BLaER1 treated with 17β-estradiol and CSF1 and Interleukin-3, amounts not matched to agents 10 nM and 100 nM (cell line): ENCODE data around the gene ATP11C.
"Not testable (repeated sequence)": the region's sequence is repeated elsewhere in the genome, so short reads cannot be mapped to it uniquely, and the experiment has no call there.

Experiments
- H3K27ac ChIP-seq, 11 experiments: shearing (Covaris generic); formaldehyde crosslinking; 2 replicates each; pipeline ENCODE4 v1.8.1; 2022
- H3K27me3 ChIP-seq, 11 experiments: shearing (Covaris generic); formaldehyde crosslinking; 2 replicates each; pipeline ENCODE4 v1.8.1; 2022
- H3K36me3 ChIP-seq, 11 experiments: shearing (Covaris generic); formaldehyde crosslinking; 2 replicates each; pipeline ENCODE4 v1.8.1; 2022
- H3K4me1 ChIP-seq, 10 experiments: shearing (Covaris generic); formaldehyde crosslinking; 2 replicates each; pipeline ENCODE4 v1.8.1; 2022
- H3K4me2 ChIP-seq, 11 experiments: shearing (Covaris generic); formaldehyde crosslinking; 2 replicates each; pipeline ENCODE4 v1.8.1; 2022
- H3K4me3 ChIP-seq, 10 experiments: shearing (Covaris generic); formaldehyde crosslinking; 2 replicates each; pipeline ENCODE4 v1.8.1; 2022
- H3K9ac ChIP-seq, 11 experiments: shearing (Covaris generic); formaldehyde crosslinking; 2 replicates each; pipeline ENCODE4 v1.8.1; 2022
- H3K9me3 ChIP-seq, 11 experiments: shearing (Covaris generic); formaldehyde crosslinking; replicated peaks in 1 of 11; 2 replicates each; pipeline ENCODE4 v1.8.1; 2022
- H4K20me1 ChIP-seq, 11 experiments: shearing (Covaris generic); formaldehyde crosslinking; 2 replicates each; pipeline ENCODE4 v1.8.1; 2022
- Cebpa-rat ChIP-seq, 11 experiments: shearing (Covaris generic); IDR thresholded peaks; 2 replicates each; pipeline ENCODE4 v1.8.1; 2022

Gene ATP11C

DNA sequence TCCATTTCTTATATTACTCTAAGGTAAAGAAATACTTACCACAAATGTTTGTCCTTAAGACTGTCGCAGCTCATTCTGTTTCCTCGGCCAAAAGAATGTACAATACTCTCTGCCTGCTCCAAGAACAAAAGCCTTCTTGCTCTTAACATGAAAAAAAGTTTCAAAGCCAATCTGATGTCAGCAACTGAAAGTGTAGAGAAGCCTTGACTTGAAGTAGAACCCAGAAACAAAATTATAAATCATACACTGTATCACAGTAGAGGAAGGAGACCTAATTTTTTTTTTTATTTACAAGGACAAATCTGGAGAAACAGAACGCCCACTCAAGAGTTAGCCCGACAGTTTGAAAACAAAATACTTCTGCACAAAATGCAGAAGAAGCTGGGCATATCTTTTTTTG is 224.8 kb downstream of the ATP11C start, which contains the start of gene MCF2:
Gene MCF2, minus strand, starts transcription at position 101 of the 400 bp plus-strand sequence. CDS start 56,423 bp downstream, outside the sequence.
- H3K4me1 ChIP-seq, result no peaks in the 10 kb centered on the region
- no peak within 1 kb of the TSS for H3K4me2 ChIP-seq
- H4K20me1 ChIP-seq, result no peaks in the 10 kb centered on the region
- H3K9ac ChIP-seq, result no peak within 1 kb of the TSS
- TF ChIP-seq Cebpa-rat (IDR thresholded peaks at IDR 0.05), result no peak
- H3K9me3 ChIP-seq, result peaks cover 7 to 18% (median 14%) of the 10 kb centered on the region in 11 experiments; a peak in 14 of 22 replicates
- H3K27me3 ChIP-seq, result peaks cover 52 to 86% (median 76%) of the 10 kb centered on the region in 11 experiments
- H3K36me3 ChIP-seq, result no peaks in the 10 kb centered on the region
- H3K27ac ChIP-seq, result no peak within 1 kb of the TSS
- no peak within 1 kb of the TSS for H3K4me3 ChIP-seq

DNA sequence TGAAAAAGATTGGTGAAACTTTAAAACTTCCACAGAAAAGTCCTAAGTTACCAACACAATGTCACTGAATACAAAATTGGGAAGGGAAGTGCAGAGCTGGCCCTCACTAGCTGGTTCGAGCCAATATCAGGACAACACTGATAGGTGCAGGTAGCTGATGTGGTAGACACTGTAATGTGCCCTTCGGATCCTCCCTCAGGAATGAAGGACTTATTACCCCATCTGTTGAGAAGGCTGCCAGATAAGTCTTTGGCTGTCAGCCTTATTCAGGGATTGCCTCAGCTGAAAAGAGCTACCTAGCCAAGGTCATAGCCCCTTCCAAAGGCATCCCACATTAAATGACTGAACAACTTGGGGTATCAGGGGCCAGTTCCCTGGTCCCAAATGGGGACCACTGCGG is 230.2 kb downstream of the ATP11C start:
- H3K9ac ChIP-seq, result no peak overlapping the region
- no peak overlapping the region for H3K4me2 ChIP-seq
- TF ChIP-seq Cebpa-rat (IDR thresholded peaks at IDR 0.05), result no peak
- peaks cover 7 to 18% (median 14%) of the 10 kb centered on the region in 11 experiments; a peak in 14 of 22 replicates for H3K9me3 ChIP-seq
- H3K4me1 ChIP-seq, result peaks cover 0 to 13% (median 11%) of the 10 kb centered on the region in 10 experiments; a peak in 17 of 20 replicates
- no peaks in the 10 kb centered on the region for H3K36me3 ChIP-seq
- H3K27me3 ChIP-seq, result peaks cover 84 to 100% (median 98%) of the 10 kb centered on the region in 11 experiments
- no peak overlapping the region for H3K4me3 ChIP-seq
- no peaks in the 10 kb centered on the region; a peak in 1 of 22 replicates for H4K20me1 ChIP-seq
- no peak overlapping the region for H3K27ac ChIP-seq

DNA sequence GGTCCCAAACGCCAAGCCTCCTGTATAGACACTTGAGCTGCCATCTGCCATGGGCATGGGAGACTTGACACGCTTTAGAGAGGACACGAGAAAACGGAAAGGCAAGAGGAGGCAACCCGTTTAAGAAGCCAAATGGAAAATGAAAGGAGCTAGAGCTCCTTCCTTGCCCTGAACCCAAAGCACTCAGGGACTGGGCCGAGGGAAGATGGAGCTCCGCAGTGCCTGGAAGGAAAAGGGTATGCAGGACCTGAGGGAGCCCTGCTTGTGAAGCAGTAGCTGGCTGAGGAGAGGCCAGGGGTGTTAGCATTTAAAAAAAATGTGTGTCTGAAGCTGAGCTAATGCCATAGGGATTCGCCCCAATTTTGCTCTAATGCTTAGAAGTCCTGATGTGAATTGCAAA is 239.9 kb downstream of the ATP11C start:
- Histone ChIP-seq H4K20me1 (no peaks in the 10 kb centered on the region; a peak in 2 of 22 replicates), H3K4me1 (no peaks in the 10 kb centered on the region), H3K36me3 (no peaks in the 10 kb centered on the region), H3K4me3 (no peak overlapping the region), H3K27me3 (peaks cover 67 to 93% (median 85%) of the 10 kb centered on the region in 11 experiments), H3K9ac (no peak overlapping the region), H3K4me2 (no peak overlapping the region), H3K9me3 (peaks cover 8 to 17% (median 11%) of the 10 kb centered on the region in 11 experiments; a peak in 17 of 22 replicates), H3K27ac (no peak overlapping the region)
- no peak for TF ChIP-seq Cebpa-rat (IDR thresholded peaks at IDR 0.05)

DNA sequence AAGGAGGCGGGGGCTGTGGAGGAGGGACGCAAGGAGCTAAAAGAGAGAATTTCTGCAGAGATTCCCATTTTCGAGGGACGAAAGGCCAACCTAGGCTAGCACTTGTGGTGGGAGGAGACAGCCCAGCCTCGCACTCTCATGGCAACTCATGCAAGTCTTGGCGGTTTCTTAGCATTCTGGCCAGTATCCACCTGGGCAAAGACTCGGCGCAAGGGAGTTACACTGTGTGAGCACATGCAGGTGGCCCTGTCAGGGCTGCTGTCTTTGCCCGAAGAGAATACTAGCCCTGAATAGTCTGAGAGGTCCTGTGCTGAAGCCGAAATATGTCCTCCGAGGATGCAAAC is 240.4 kb downstream of the ATP11C start:
- no peak overlapping the region for H3K4me3 ChIP-seq
- no peak overlapping the region for H3K27ac ChIP-seq
- peaks cover 67 to 93% (median 85%) of the 10 kb centered on the region in 11 experiments for H3K27me3 ChIP-seq

DNA sequence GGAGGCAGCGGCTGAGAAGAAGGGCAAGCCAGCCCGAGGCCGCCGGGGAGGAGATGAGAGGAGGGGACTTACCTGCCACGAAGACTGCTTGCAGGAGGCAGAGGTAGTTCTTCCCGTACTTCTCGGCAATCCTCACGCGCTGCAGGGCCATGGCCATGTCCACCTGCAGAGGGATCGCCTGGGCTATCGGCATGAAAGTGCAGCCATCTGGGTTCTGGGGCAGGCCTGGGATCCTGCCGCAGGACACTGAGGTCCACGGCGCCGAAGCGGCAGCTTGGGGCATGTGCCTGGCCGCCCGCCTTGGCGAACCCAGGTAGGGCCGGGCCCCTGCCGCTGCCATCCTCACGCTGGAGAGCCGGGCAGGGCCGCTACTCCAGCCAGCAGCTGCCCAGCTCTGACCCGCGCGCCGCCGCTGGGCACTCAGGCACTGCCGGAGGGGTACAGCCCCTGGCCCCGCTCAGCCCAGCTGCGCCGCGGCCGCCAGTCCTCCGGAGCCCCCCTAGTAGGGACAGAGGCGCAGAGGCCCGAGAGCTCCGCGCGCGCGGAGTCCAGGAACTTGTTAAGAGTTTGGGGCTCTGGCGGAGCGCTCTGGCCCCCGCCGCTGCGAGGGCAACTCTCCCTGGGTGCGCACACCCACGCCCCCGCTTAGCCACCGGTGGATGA is 240.9 kb downstream of the ATP11C start:
- peaks cover 68 to 93% (median 85%) of the 10 kb centered on the region in 11 experiments for H3K27me3 ChIP-seq
- H3K4me1 ChIP-seq, result no peaks in the 10 kb centered on the region
- no peaks in the 10 kb centered on the region for H3K36me3 ChIP-seq
- no peak overlapping the region for H3K4me3 ChIP-seq
- H3K9me3 ChIP-seq, result peaks cover 8 to 17% (median 11%) of the 10 kb centered on the region in 11 experiments; a peak in 17 of 22 replicates
- H3K27ac ChIP-seq, result no peak overlapping the region
- no peaks in the 10 kb centered on the region; a peak in 1 of 22 replicates for H4K20me1 ChIP-seq
- no peak for TF ChIP-seq Cebpa-rat (IDR thresholded peaks at IDR 0.05)
- H3K4me2 ChIP-seq, result no peak overlapping the region
- H3K9ac ChIP-seq, result no peak overlapping the region

More for the DNA sequence above, 240.4 kb downstream of the ATP11C start:
- no peaks in the 10 kb centered on the region; a peak in 1 of 22 replicates for H4K20me1 ChIP-seq
- no peaks in the 10 kb centered on the region for H3K36me3 ChIP-seq
- peaks cover 8 to 17% (median 11%) of the 10 kb centered on the region in 11 experiments; a peak in 17 of 22 replicates for H3K9me3 ChIP-seq
- no peak overlapping the region for H3K9ac ChIP-seq
- TF ChIP-seq Cebpa-rat (IDR thresholded peaks at IDR 0.05), result no peak
- no peaks in the 10 kb centered on the region for H3K4me1 ChIP-seq
- H3K4me2 ChIP-seq, result no peak overlapping the region

DNA sequence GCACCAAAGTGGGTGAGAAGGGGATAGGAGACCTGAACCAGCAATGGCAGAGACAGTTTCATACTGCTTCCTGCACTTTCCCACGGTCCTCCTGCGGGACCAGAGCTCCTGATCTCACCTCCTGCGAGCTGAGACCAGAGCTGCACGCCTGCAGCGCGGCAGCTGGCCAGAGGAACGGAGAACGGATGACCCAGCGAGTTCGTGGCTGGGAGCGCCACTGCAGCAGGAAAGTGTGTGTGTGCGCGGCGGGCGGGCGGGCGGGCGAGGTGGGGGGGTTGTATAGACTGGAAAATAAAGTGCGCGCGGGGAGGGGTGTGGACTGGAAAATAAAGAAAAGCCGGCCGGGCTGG is 241.4 kb downstream of the ATP11C start:
- H3K36me3 ChIP-seq, result no peaks in the 10 kb centered on the region
- H3K27me3 ChIP-seq, result peaks cover 68 to 93% (median 86%) of the 10 kb centered on the region in 11 experiments
- H3K9ac ChIP-seq, result no peak overlapping the region
- TF ChIP-seq Cebpa-rat (IDR thresholded peaks at IDR 0.05), result no peak
- H3K4me1 ChIP-seq, result no peaks in the 10 kb centered on the region
- no peaks in the 10 kb centered on the region; a peak in 1 of 22 replicates for H4K20me1 ChIP-seq
- H3K9me3 ChIP-seq, result peaks cover 8 to 17% (median 11%) of the 10 kb centered on the region in 11 experiments; a peak in 17 of 22 replicates
- no peak overlapping the region for H3K4me2 ChIP-seq
- no peak overlapping the region for H3K27ac ChIP-seq
- no peak overlapping the region for H3K4me3 ChIP-seq

DNA sequence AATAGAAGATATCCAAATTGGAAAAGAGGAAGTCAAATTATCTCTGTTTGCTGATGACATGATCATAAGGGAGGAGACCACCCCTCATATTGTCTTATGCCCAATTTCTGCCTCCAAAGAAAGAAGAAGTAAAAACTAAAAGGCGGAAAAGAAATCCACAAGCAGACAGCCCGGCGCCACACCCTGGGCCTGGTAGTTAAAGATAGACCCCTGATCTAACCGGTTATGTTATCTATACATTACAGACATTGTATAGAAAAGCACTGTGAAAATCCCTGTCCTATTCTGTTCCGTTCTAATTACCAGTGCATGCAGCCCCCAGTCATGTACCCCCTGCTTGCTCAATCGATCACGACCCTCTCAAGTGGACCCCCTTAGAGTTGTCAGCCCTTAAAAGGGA is 247.7 kb downstream of the ATP11C start:
- H3K4me3 ChIP-seq, H3K4me2 ChIP-seq, H3K36me3 ChIP-seq, H3K9ac ChIP-seq, H3K27ac ChIP-seq, H3K4me1 ChIP-seq, H4K20me1 ChIP-seq: not testable (repeated sequence)
- H3K27me3 ChIP-seq, result peaks cover 89 to 100% (median 99%) of the 10 kb centered on the region in 11 experiments
- peaks cover 0 to 19% (median 12%) of the 10 kb centered on the region in 11 experiments; a peak in 17 of 22 replicates for H3K9me3 ChIP-seq

DNA sequence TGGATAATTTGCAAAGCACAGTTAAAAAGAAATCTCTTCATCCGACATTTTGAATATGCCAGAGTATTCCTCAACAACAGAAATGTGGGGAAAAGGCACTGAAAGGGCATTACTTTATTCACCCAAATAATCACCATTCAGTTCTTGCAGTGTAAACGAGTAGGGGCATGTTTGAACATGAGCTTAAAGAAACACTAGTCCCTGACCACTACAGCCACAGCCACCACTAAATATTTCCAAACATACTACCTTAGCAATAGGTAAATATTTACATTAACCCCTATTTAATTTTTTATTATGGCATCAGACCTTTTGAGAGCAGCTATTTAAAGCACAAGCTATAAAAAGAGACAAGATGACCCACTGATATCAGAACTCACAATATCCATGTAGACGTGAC is 252.5 kb downstream of the ATP11C start:
- TF ChIP-seq Cebpa-rat (IDR thresholded peaks at IDR 0.05), result no peak
- Histone ChIP-seq H3K36me3 (no peaks in the 10 kb centered on the region), H3K27me3 (peaks cover 70 to 95% (median 86%) of the 10 kb centered on the region in 11 experiments), H3K4me3 (no peak overlapping the region), H3K27ac (no peak overlapping the region), H3K4me1 (no peaks in the 10 kb centered on the region), H3K4me2 (no peak overlapping the region), H4K20me1 (no peaks in the 10 kb centered on the region), H3K9ac (no peak overlapping the region), H3K9me3 (peaks cover 16 to 35% (median 29%) of the 10 kb centered on the region in 11 experiments)
